Common myeloid progenitor, CD34-positive (primary cell): ENCODE data around the gene CNN1.
"Not testable (repeated sequence)": the region's sequence is repeated elsewhere in the genome, so short reads cannot be mapped to it uniquely, and the experiment has no call there.

Experiments
- CTCF ChIA-PET: fragments of 350-600 bp; sonication (Branson Sonifier 250); formaldehyde crosslinking; loops from one replicate; lab custom pipeline; 2021; ENCODE audit warnings: antibody characterized with exemption; lab: Charles Lee
- POLR2A ChIA-PET: fragments of 350-600 bp; sonication (Branson Sonifier 250); formaldehyde crosslinking; loops from one replicate; lab custom pipeline; 2021; ENCODE audit warnings: antibody characterized with exemption; lab: Charles Lee
- DNase-seq, 3 donors: peaks; one replicate each; pipeline versions ENCODE4 v3.0.0 to v3.0.0-alpha.2; 2013
- H3K27ac ChIP-seq, 2 experiments: 1 replicate in 1 of 2; 2 replicates in 1 of 2; pipeline ENCODE4 v1.7.0; 2013; ENCODE audit warnings: inconsistent platforms in 2 of 2, low read length in 2 of 2, mild to moderate bottlenecking in 2 of 2, low read depth in 1 of 2, moderate library complexity in 1 of 2; ENCODE audit not compliant: severe bottlenecking in 2 of 2, insufficient read depth in 1 of 2, poor library complexity in 1 of 2
- H3K27me3 ChIP-seq, 5 experiments: replicated peaks in 2 of 5; 1 replicate in 3 of 5; 2 replicates in 2 of 5; pipeline versions ENCODE4 v1.6.1 to v1.7.0; 2013; ENCODE audit warnings: low read length in 4 of 5, mild to moderate bottlenecking in 2 of 5, moderate library complexity in 2 of 5, inconsistent platforms in 1 of 5; ENCODE audit not compliant: insufficient read depth in 5 of 5, control insufficient read depth in 4 of 5
- H3K36me3 ChIP-seq, 4 experiments: 1 replicate in 2 of 4; 2 replicates in 2 of 4; pipeline versions ENCODE4 v1.6.1 to v1.7.0; 2013; ENCODE audit warnings: low read length in 3 of 4, control low read depth in 1 of 4, mild to moderate bottlenecking in 1 of 4; ENCODE audit not compliant: control insufficient read depth in 4 of 4, insufficient read depth in 4 of 4
- H3K4me1 ChIP-seq, 4 experiments: 1 replicate in 3 of 4; 2 replicates in 1 of 4; pipeline versions ENCODE4 v1.6.1 to v1.7.1; 2013; ENCODE audit warnings: low read length in 3 of 4, mild to moderate bottlenecking in 3 of 4, control low read depth in 1 of 4, inconsistent platforms in 1 of 4, moderate library complexity in 1 of 4; ENCODE audit not compliant: control insufficient read depth in 4 of 4, insufficient read depth in 4 of 4; ENCODE audit errors: control extremely low read depth in 1 of 4
- H3K4me3 ChIP-seq, 7 experiments: 1 replicate in 4 of 7; 2 replicates in 3 of 7; pipeline versions ENCODE4 v1.5.1 to v1.7.0; 2013; ENCODE audit warnings: mild to moderate bottlenecking in 7 of 7, low read length in 6 of 7, moderate library complexity in 6 of 7, inconsistent platforms in 2 of 7, low read depth in 2 of 7, control low read depth in 1 of 7; ENCODE audit not compliant: insufficient read depth in 4 of 7, control insufficient read depth in 1 of 7; ENCODE audit errors: extremely low read depth in 1 of 7
- H3K9me3 ChIP-seq, 5 experiments: 1 replicate in 4 of 5; 2 replicates in 1 of 5; pipeline versions ENCODE4 v1.6.1 to v1.7.1; 2013; ENCODE audit warnings: low read length in 4 of 5, mild to moderate bottlenecking in 2 of 5, inconsistent platforms in 1 of 5, low read depth in 1 of 5, moderate library complexity in 1 of 5; ENCODE audit not compliant: control insufficient read depth in 4 of 5, insufficient read depth in 2 of 5; ENCODE audit errors: control extremely low read depth in 1 of 5
- WGBS: methylation state at CpG from one replicate; pipeline ENCODE4 v1.1.5; 2013; ENCODE audit not compliant: insufficient coverage; 5-methylcytosine and 5-hydroxymethylcytosine counted together

Gene CNN1

GRCh38 chr19:11598746-11599145 lies 60.1 kb downstream of the CNN1 start:
- Histone ChIP-seq H3K27ac (no peak overlapping the region), H3K36me3 (peaks cover 0 to 13% (median 9%) of the 10 kb centered on the region in 4 experiments), H3K27me3 (no peaks in the 10 kb centered on the region), H3K9me3 (peaks cover 0 to 3% (median 0%) of the 10 kb centered on the region in 5 experiments), H3K4me1 (peaks cover 5 to 21% (median 11%) of the 10 kb centered on the region in 4 experiments), H3K4me3 (peak overlapping the region in 2 of 7 experiments; percentile 90 to 93)
- ChIA-PET POLR2A (no interaction called here), CTCF (no interaction called here)
- DNase-seq: no peak
- no CpG with 5 or more reads among the region's 2 CpGs for WGBS

DNA sequence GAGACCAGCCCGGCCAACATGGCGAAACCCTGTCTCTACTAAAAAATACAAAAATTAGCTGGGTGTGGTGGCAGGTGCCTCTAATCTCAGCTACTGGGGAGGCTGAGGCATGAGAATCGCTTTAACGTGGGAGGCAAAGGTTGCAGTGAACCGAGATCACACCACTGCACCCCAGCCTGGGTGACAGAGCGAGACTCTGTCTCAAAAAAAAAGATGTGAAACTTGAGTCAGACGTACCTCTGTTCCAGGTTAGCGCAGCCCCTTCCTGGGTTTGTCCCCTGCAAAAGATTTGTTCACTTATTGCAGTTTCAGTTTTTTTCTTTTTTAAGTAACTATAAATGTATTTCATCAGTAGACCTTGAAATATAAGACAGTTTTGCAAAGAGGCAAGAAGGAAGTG lies 61.1 kb downstream of the CNN1 start:
- H3K9me3 ChIP-seq, H3K4me3 ChIP-seq, H3K27me3 ChIP-seq, CTCF ChIA-PET, DNase-seq, H3K27ac ChIP-seq, POLR2A ChIA-PET: not testable (repeated sequence)
- peaks cover 5 to 21% (median 11%) of the 10 kb centered on the region in 4 experiments for H3K4me1 ChIP-seq
- WGBS: 94% methylated on average over 4 of the region's 8 CpGs
- H3K36me3 ChIP-seq: peaks cover 4 to 23% (median 17%) of the 10 kb centered on the region in 4 experiments
